BJ (cell line): Measurements from ENCODE around the gene EHBP1. TPM values are rescaled to one million over a fixed set of nuclear protein-coding genes. Genes with fewer than 3 reads are reported as not detected.
"Not testable (repeated sequence)": the region's sequence is repeated elsewhere in the genome, so short reads cannot be mapped to it uniquely, and the experiment has no call there.

Experiments used
- CTCF ChIA-PET: fragments of 350-600 bp; formaldehyde crosslinking; extraction: SDS; loops from one replicate; lab custom pipeline; 2021; ENCODE audit warnings: antibody characterized with exemption, inconsistent platforms; lab: Yijun Ruan, JAX
- POLR2A ChIA-PET: fragments of 300-600 bp; sonication (Branson Sonifier 250); formaldehyde crosslinking; extraction: SDS; loops from one replicate; lab custom pipeline; 2021; ENCODE audit warnings: antibody characterized with exemption; lab: Charles Lee
- DNase-seq: peaks from one replicate; pipeline ENCODE4 v3.0.0-alpha.2; 2011; ENCODE audit warnings: low read depth
- H3K27me3 ChIP-seq: 2 replicates; pipeline ENCODE4 v1.6.0; 2011; ENCODE audit warnings: low read length; ENCODE audit not compliant: control insufficient read depth, insufficient read depth
- H3K36me3 ChIP-seq: 2 replicates; pipeline ENCODE4 v1.5.1; 2011; ENCODE audit warnings: low read length; ENCODE audit not compliant: control insufficient read depth, insufficient read depth
- H3K4me3 ChIP-seq: 2 replicates; pipeline ENCODE4 v1.5.1; 2011; ENCODE audit warnings: low read depth, mild to moderate bottlenecking, control low read depth, low read length
- polyA plus RNA-seq: library from polyadenylated mRNA; depleted of rRNA; stranded (reverse); fragments of >200 nt; gene quantifications from 2 replicates; pipeline ENCODE4 v1.2.3, GENCODE V29; 2011
- TF ChIP-seq, protein P1 (sequence below): IDR thresholded peaks from 2 replicates; pipeline ENCODE4 v1.5.1; 2011; ENCODE audit warnings: low read depth, mild to moderate bottlenecking, control low read depth, inconsistent platforms, low read length, moderate library complexity; ENCODE audit not compliant: insufficient read depth

Gene EHBP1
- polyA plus RNA-seq, 1 experiment, result 43.8 TPM

- Histone ChIP-seq H3K36me3 (peaks cover 2% of the 10 kb centered on the region; the same call in 1 of the 2 replicates), H3K4me3 (no peak overlapping the region), H3K27me3 (no peaks in the 10 kb centered on the region)
- ChIA-PET POLR2A (no interaction called here), CTCF (no interaction called here)
- DNase-seq, result no peak
- TF ChIP-seq, protein P1, sequence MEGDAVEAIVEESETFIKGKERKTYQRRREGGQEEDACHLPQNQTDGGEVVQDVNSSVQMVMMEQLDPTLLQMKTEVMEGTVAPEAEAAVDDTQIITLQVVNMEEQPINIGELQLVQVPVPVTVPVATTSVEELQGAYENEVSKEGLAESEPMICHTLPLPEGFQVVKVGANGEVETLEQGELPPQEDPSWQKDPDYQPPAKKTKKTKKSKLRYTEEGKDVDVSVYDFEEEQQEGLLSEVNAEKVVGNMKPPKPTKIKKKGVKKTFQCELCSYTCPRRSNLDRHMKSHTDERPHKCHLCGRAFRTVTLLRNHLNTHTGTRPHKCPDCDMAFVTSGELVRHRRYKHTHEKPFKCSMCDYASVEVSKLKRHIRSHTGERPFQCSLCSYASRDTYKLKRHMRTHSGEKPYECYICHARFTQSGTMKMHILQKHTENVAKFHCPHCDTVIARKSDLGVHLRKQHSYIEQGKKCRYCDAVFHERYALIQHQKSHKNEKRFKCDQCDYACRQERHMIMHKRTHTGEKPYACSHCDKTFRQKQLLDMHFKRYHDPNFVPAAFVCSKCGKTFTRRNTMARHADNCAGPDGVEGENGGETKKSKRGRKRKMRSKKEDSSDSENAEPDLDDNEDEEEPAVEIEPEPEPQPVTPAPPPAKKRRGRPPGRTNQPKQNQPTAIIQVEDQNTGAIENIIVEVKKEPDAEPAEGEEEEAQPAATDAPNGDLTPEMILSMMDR, result no peak
Measured at GRCh38 chr2:62744603-62745002, 39.1 kb downstream of the EHBP1 start.

DNA sequence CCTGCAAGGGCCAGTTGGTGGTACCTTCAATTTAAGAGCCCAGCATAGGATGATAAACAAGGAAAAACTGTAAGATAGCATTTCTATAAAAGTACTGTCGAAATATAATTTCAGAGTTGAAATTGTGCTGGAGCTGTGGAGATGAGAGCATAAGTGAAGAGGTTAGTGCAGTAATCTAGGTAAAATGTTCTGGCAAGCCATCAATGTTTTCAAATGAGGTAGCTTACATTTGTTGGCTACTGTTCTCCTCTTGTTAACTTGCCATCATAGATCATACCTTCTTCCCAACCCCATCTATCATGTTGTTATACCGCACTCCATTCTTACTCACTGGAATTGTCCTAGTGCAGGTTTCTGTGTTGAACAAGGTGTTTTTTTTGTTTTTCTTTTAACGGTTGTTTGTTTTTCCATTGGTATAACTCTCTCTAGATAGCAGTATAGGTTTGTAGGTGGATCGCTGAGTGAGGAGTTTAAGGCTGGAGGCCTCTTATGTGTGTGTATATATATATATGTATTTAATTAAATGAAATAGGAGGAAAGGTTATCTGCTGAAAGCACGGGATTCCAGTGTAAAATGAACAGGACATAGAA is 40.5 kb downstream of the EHBP1 start:
- no peak for DNase-seq
- Histone ChIP-seq H3K36me3 (peaks cover 2% of the 10 kb centered on the region; the same call in 1 of the 2 replicates), H3K27me3 (no peaks in the 10 kb centered on the region), H3K4me3 (no peak overlapping the region)
- TF ChIP-seq, protein P1, result no peak
- ChIA-PET POLR2A (no interaction called here), CTCF (no interaction called here)

DNA sequence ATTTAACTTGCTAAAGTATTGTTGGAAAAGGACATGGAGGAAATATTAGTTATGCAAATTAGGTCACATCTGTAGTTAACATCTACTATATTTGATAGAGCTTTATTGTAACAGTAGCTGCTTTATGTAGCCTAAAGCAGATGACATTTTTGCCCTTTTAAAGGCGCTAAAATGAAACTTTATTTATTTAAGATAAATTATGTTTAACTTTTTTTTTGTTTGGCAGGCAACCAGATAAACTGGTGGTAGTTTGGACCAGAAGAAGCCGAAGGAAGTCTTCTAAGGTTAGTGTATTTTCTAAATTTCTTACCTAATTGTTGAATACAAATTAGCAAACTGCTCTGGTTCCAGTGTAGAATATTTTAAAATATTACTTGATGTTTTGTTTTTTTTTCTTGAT is 41.7 kb downstream of the EHBP1 start:
- TF ChIP-seq, protein P1, result no peak
- ChIA-PET POLR2A (no interaction called here), CTCF (no interaction called here)
- DNase-seq, result no peak
- H3K4me3 ChIP-seq, result no peak overlapping the region
- H3K27me3 ChIP-seq, result no peaks in the 10 kb centered on the region
- peaks cover 2% of the 10 kb centered on the region; the same call in 1 of the 2 replicates for H3K36me3 ChIP-seq

DNA sequence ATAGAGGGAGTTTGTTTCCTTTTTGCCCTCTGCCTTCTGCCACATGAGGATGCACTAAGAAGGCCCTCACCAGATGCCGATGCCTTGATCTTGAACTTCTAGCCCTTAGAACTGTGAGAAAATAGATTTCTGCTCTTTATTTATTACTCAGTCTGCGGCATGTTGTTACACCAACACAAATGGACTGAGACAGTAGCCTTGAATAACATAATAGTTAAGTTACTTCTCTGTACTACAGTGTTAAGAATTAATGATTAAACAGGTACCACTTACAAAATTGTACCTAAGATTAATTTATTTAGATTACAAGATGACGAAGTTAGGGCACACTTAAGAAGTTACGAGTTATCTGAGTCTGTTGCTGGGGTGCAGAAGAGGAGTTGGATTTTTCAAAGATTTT is 42.4 kb downstream of the EHBP1 start:
- Histone ChIP-seq H3K27me3 (no peaks in the 10 kb centered on the region), H3K36me3 (peaks cover 2% of the 10 kb centered on the region; the same call in 1 of the 2 replicates), H3K4me3 (no peak overlapping the region)
- TF ChIP-seq, protein P1, result no peak
- POLR2A ChIA-PET, result no interaction called here
- DNase-seq, result no peak
- CTCF ChIA-PET, result no interaction called here

GRCh38 chr2:62749111-62749510 is 43.6 kb downstream of the EHBP1 start:
- POLR2A ChIA-PET, H3K27me3 ChIP-seq: not testable (repeated sequence)

DNA sequence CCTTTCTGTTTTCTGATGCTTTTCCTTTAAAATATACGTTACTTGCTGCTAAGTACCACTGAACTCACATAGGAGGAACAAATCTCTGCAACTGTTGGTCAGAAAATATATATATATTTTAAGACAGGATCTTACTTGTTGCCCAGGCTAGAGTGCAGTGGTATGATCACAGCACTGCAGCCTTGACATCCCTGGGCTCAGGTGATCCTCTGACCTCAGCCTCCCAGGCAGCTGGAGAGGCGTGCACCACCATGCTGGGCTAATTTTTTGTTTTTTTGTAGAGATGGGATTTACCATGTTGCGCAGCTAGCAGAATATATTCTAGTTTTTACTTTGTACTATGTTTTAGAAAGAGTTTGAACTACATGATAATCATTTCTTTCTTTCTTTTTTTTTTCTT is 51.5 kb downstream of the EHBP1 start:
- TF ChIP-seq, protein P1, result no peak
- H3K36me3 ChIP-seq, result no peaks in the 10 kb centered on the region
- no peak for DNase-seq
- POLR2A ChIA-PET, result interaction anchor here (0.6 kb wide), 1 partner anchor 9 kb away, joined by 10 read pairs; no protein-coding TSS in a partner anchor
- no peak overlapping the region for H3K4me3 ChIP-seq
- no peaks in the 10 kb centered on the region for H3K27me3 ChIP-seq
- CTCF ChIA-PET, result interaction anchor here (1.5 kb wide), 1 partner anchor 18 kb away, joined by 3 read pairs; no protein-coding TSS in a partner anchor

More at GRCh38 chr2:62749111-62749510, 43.6 kb downstream of the EHBP1 start:
- H3K36me3 ChIP-seq, CTCF ChIA-PET, DNase-seq, H3K4me3 ChIP-seq: not testable (repeated sequence)
